Neural progenitor cell (in vitro differentiated cells): ENCODE data around the gene BPIFB6.

Experiments
- CTCF ChIP-seq: fragments of 200-600 bp; sonication (generic); IDR thresholded peaks from 2 replicates; pipeline ENCODE4 v1.5.1; 2017; ENCODE audit warnings: antibody characterized with exemption, mild to moderate bottlenecking
- EZH2phosphoT487 ChIP-seq: fragments of 200-600 bp; sonication (generic); IDR thresholded peaks from 2 replicates; pipeline ENCODE4 v1.6.1; 2017; ENCODE audit warnings: antibody characterized with exemption

GRCh38 chr20:33069673-33070072, 38.2 kb downstream of the BPIFB6 start:
- TF ChIP-seq CTCF (no peak), EZH2phosphoT487 (no peak)
